MM.1S (cell line): ENCODE results near the gene SULF2.

Source experiments
- DNase-seq: peaks from one replicate; pipeline ENCODE4 v3.0.0-alpha.2; 2015
- H2AFZ ChIP-seq: fragments of 300-600 bp; sonication (generic); 2 replicates; pipeline ENCODE4 v1.6.0; 2016; ENCODE audit warnings: antibody characterized with exemption, low read length
- H3F3A ChIP-seq: fragments of 300-600 bp; sonication (generic); 2 replicates; pipeline ENCODE4 v1.6.1; 2016; ENCODE audit warnings: mild to moderate bottlenecking, antibody characterized with exemption, low read length, moderate library complexity, mixed read lengths; ENCODE audit not compliant: insufficient read depth
- H3K27ac ChIP-seq: fragments of 300-600 bp; sonication (generic); 2 replicates; pipeline ENCODE4 v1.5.1; 2016; ENCODE audit warnings: mild to moderate bottlenecking, low read length
- H3K27me3 ChIP-seq: fragments of 300-600 bp; sonication (generic); replicated peaks from 2 replicates; pipeline ENCODE4 v1.6.0; 2016; ENCODE audit warnings: low read length; ENCODE audit not compliant: insufficient read depth
- H3K36me3 ChIP-seq: fragments of 300-600 bp; sonication (generic); replicated peaks from 2 replicates; pipeline ENCODE4 v1.6.1; 2016; ENCODE audit warnings: mild to moderate bottlenecking, low read length, mixed read lengths; ENCODE audit not compliant: insufficient read depth
- H3K4me1 ChIP-seq: fragments of 300-600 bp; sonication (generic); 2 replicates; pipeline ENCODE4 v1.6.1; 2016; ENCODE audit warnings: low read length, mixed read lengths
- H3K4me2 ChIP-seq: fragments of 300-600 bp; sonication (generic); 2 replicates; pipeline ENCODE4 v1.6.0; 2016; ENCODE audit warnings: low read depth, low read length
- H3K4me3 ChIP-seq: fragments of 300-600 bp; sonication (generic); 2 replicates; pipeline ENCODE4 v1.5.1; 2016; ENCODE audit warnings: low read length, mixed read lengths
- H3K79me2 ChIP-seq: fragments of 300-600 bp; sonication (generic); 2 replicates; pipeline ENCODE4 v1.6.1; 2016; ENCODE audit warnings: mixed run types, low read length, mixed read lengths
- H3K9ac ChIP-seq: fragments of 300-600 bp; sonication (generic); 2 replicates; pipeline ENCODE4 v1.6.1; 2016; ENCODE audit warnings: low read length, mixed read lengths
- H3K9me2 ChIP-seq: fragments of 300-600 bp; sonication (generic); replicated peaks from 2 replicates; pipeline ENCODE4 v1.6.1; 2016; ENCODE audit warnings: mild to moderate bottlenecking, low read length, mixed read lengths; ENCODE audit not compliant: insufficient read depth
- H3K9me3 ChIP-seq: fragments of 300-600 bp; sonication (generic); replicated peaks from 2 replicates; pipeline ENCODE4 v1.6.1; 2016; ENCODE audit warnings: mild to moderate bottlenecking, low read length, mixed read lengths; ENCODE audit not compliant: insufficient read depth
- H4K20me1 ChIP-seq: fragments of 300-600 bp; sonication (generic); 2 replicates; pipeline ENCODE4 v1.6.1; 2016; ENCODE audit warnings: mild to moderate bottlenecking, low read length, moderate library complexity, mixed read lengths; ENCODE audit not compliant: insufficient read depth
- EZH2 ChIP-seq: fragments of 300-600 bp; sonication (generic); optimal IDR thresholded peaks from 2 replicates; pipeline ENCODE3; 2017; ENCODE audit warnings: low read depth, mild to moderate bottlenecking, antibody characterized with exemption, low read length, mixed read lengths
- EZH2phosphoT487 ChIP-seq: fragments of 300-600 bp; sonication (generic); IDR thresholded peaks from 2 replicates; pipeline ENCODE4 v1.6.1; 2018; ENCODE audit warnings: antibody characterized with exemption, low read length
- TF ChIP-seq, protein P1 (sequence below): fragments of 300-600 bp; sonication (generic); IDR thresholded peaks from 2 replicates; pipeline ENCODE4 v1.5.1; 2016; ENCODE audit warnings: antibody characterized with exemption, low read length, mixed read lengths

The SULF2 gene

DNA sequence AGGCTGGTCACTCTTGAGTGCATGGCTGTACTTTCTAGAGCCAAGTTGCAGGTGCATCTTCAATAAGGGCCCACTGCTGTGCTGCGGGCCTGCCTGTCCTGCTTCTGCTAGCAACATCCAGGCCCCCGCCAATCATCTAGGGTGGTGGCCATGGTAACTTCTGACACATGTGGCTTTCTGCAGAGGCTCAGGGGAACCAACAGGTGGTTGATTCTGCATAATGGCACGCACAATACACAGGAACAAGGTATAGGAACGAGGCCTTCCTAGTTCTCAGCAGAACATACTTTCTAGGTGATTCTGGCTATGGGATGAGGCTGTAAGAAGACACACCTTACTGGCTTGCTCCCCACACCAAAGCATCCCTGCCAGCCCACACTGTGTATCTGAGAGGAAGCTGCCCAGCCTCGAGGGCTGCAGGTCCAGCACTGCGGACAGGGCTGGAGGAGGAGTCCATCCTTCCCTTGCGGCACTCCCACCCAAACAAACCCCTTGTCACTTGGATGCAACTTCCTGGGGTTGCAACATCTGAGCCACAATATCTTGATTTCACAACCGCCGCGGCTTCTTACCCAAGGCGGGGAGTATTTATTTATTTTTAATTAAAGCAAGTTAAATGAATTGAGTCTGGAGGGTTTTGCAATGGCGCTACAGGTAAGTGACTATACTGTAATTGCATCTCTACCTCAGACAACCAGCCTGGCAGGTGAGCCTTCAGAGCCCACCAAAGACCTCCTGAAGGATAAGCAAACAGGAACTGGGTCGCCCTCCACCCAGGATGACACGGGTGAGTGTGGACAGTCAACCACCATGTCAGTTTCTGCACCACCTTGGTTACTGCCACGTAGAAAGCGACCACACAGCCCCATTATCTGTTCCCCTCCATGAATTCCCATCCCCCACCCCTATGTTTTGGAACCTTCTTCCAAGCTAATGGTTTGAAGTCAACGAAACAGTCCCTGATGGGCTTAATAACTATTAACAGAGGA lies 49.6 kb downstream of the SULF2 start:
- Histone ChIP-seq H3K36me3 (no peaks in the 10 kb centered on the region; the same call in 1 of the 2 replicates), H3K9me3 (no peaks in the 10 kb centered on the region), H3K9ac (no peak overlapping the region), H3F3A (no peaks in the 10 kb centered on the region), H2AFZ (no peak overlapping the region), H3K79me2 (peaks cover 94% of the 10 kb centered on the region), H3K4me1 (no peaks in the 10 kb centered on the region), H3K27ac (no peak overlapping the region), H3K9me2 (no peaks in the 10 kb centered on the region), H3K4me2 (no peak overlapping the region), H3K27me3 (no peaks in the 10 kb centered on the region), H4K20me1 (peaks cover 6% of the 10 kb centered on the region; the same call in 1 of the 2 replicates), H3K4me3 (no peak overlapping the region)
- TF ChIP-seq EZH2: no peak
- no peak for TF ChIP-seq EZH2phosphoT487
- TF ChIP-seq, protein P1, sequence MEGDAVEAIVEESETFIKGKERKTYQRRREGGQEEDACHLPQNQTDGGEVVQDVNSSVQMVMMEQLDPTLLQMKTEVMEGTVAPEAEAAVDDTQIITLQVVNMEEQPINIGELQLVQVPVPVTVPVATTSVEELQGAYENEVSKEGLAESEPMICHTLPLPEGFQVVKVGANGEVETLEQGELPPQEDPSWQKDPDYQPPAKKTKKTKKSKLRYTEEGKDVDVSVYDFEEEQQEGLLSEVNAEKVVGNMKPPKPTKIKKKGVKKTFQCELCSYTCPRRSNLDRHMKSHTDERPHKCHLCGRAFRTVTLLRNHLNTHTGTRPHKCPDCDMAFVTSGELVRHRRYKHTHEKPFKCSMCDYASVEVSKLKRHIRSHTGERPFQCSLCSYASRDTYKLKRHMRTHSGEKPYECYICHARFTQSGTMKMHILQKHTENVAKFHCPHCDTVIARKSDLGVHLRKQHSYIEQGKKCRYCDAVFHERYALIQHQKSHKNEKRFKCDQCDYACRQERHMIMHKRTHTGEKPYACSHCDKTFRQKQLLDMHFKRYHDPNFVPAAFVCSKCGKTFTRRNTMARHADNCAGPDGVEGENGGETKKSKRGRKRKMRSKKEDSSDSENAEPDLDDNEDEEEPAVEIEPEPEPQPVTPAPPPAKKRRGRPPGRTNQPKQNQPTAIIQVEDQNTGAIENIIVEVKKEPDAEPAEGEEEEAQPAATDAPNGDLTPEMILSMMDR: no peak
- DNase-seq: no peak

DNA sequence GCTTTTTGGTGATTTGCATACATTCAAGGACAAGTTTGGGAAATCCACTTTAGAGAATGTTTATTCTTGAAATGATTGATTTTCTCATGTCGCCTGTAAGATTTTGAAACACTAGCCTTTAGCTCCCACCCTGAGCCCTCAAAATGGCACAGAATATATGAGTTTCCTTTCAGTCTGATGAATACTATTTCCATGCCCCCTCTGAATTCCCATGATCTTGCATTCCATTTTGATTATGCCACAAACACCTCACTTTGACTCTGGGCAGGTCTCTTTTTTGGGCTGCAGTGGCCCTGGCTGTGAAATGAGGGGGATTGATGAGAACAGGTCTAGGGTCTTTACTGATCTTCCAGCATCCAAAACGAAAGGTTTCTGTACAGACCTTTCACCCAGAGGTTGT lies 50.4 kb downstream of the SULF2 start:
- no peaks in the 10 kb centered on the region for H3F3A ChIP-seq
- no peak overlapping the region for H3K4me3 ChIP-seq
- no peaks in the 10 kb centered on the region for H3K27me3 ChIP-seq
- H2AFZ ChIP-seq: no peak overlapping the region
- TF ChIP-seq, protein P1: no peak
- no peak for TF ChIP-seq EZH2phosphoT487
- TF ChIP-seq EZH2: no peak
- H4K20me1 ChIP-seq: no peaks in the 10 kb centered on the region
- H3K27ac ChIP-seq: no peak overlapping the region
- H3K9ac ChIP-seq: no peak overlapping the region
- no peaks in the 10 kb centered on the region for H3K4me1 ChIP-seq
- no peak for DNase-seq
- no peaks in the 10 kb centered on the region for H3K9me3 ChIP-seq
- H3K36me3 ChIP-seq: no peaks in the 10 kb centered on the region; the same call in 1 of the 2 replicates
- H3K79me2 ChIP-seq: peaks cover 92% of the 10 kb centered on the region
- H3K4me2 ChIP-seq: no peak overlapping the region
- H3K9me2 ChIP-seq: no peaks in the 10 kb centered on the region

DNA sequence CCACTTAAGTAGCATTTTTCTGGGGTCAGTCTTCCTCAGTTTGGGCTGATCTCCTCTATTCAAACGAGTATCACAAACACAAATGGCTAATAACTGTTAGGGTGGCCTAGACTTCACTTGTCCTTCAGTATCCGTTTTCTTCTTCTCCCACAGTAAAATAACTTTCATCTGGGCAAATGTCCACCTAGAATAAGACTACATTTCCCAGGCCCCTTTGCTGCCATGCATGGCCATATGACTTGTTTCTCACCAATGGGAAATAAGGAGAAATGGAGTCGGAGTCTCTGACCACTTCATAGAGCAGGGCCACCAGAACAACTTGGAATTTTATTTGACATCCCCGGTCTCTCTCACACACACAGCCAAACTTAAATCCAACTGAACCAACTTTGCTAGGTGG lies 51.4 kb downstream of the SULF2 start:
- Histone ChIP-seq H3K9me3 (no peaks in the 10 kb centered on the region), H3F3A (no peaks in the 10 kb centered on the region), H2AFZ (no peak overlapping the region), H3K4me3 (no peak overlapping the region), H3K4me2 (no peak overlapping the region), H3K27ac (no peak overlapping the region), H3K4me1 (no peaks in the 10 kb centered on the region), H3K9ac (no peak overlapping the region), H4K20me1 (no peaks in the 10 kb centered on the region), H3K27me3 (no peaks in the 10 kb centered on the region), H3K79me2 (peaks cover 92% of the 10 kb centered on the region), H3K36me3 (no peaks in the 10 kb centered on the region; the same call in 1 of the 2 replicates), H3K9me2 (no peaks in the 10 kb centered on the region)
- no peak for TF ChIP-seq EZH2
- TF ChIP-seq, protein P1: no peak
- no peak for TF ChIP-seq EZH2phosphoT487
- no peak for DNase-seq
